Activated naive CD4-positive, alpha-beta T cell treated with anti-CD3 and anti-CD28 coated beads, Interleukin-2, amount 50 U/mL, for 24 hours (primary cell): ENCODE results near the gene C11orf98.
"Not testable (repeated sequence)": the region's sequence is repeated elsewhere in the genome, so short reads cannot be mapped to it uniquely, and the experiment has no call there.

Source experiments
- H3K27ac Mint-ChIP-seq: one replicate; pipeline ENCODE4 v1.8.0; 2021; ENCODE audit warnings: mild to moderate bottlenecking, mixed read lengths
- H3K27me3 Mint-ChIP-seq: one replicate; pipeline ENCODE4 v1.8.0; 2021; ENCODE audit warnings: mixed read lengths
- H3K36me3 Mint-ChIP-seq: one replicate; pipeline ENCODE4 v1.8.0; 2021; ENCODE audit warnings: mixed read lengths
- H3K4me1 Mint-ChIP-seq: one replicate; pipeline ENCODE4 v1.8.0; 2021; ENCODE audit warnings: mixed read lengths
- H3K4me3 Mint-ChIP-seq: one replicate; pipeline ENCODE4 v1.8.0; 2021; ENCODE audit warnings: mild to moderate bottlenecking, mixed read lengths
- H3K9me3 Mint-ChIP-seq: one replicate; pipeline ENCODE4 v1.8.0; 2021; ENCODE audit warnings: mixed read lengths

C11orf98 gene

DNA sequence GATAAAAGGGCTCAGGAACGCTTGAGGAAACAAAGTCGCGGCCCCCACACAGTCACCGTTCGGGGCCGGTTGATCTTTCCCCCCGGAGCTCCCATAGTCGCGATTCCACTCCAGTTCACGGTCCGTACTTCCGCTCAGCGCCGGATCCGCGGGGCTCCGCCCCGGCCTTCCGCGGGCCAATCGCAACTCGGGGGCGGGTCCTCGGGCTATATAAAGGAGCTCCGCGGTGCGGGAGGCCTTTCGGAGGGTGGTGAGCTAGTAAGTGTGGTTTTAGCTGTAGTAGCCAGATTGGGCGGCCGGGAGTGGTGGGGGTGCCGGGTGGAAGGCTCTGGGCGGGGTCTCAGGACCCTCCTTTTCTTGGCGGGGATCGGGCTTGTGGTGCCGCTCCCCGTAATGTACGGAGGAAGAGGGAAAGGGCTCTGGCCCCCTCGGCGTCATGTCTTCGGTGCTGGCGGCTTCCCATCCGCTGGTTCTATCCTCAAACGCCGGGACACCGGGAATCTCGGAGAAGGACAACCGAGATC is at the start of gene C11orf98, which contains the start of gene CSKMT:
C11orf98 (minus strand) TSS at position 136 of the 524 bp plus-strand sequence; CDS start at position 95, 41 bp downstream.
CSKMT (plus strand) TSS at position 238 of the 524 bp plus-strand sequence. CDS start 568 bp downstream, outside the sequence.
- peak within 1 kb of the TSS; percentile 98 for H3K4me3 Mint-ChIP-seq
- H3K36me3 Mint-ChIP-seq: peaks cover 13% of the 10 kb centered on the region
- no peaks in the 10 kb centered on the region for H3K9me3 Mint-ChIP-seq
- H3K4me1 Mint-ChIP-seq: peaks cover 36% of the 10 kb centered on the region
- H3K27ac Mint-ChIP-seq: peak within 1 kb of the TSS; percentile 95
- no peaks in the 10 kb centered on the region for H3K27me3 Mint-ChIP-seq

DNA sequence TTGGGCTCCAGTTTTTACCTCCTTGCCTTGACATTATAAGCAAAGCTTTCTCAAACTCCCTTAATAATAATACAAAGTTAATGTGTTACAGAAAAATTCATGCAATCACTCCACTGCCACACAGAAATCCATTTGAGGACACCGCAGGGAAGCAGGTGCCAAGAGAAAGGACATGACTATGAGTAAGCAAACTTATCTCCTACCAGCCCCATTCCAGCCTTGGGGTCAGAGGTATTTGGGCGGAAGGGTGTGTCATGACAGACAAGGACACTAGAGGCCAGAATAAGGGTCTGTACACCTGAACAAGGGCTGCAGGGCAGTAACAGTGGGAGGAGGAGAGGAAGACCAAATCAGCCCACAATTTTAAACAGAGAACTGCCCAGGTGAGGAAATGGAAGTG is 48.3 kb upstream of the C11orf98 start:
- Mint-ChIP-seq H3K27ac (peak overlapping the region; percentile 80), H3K36me3 (peaks cover 19% of the 10 kb centered on the region), H3K4me3 (no peak overlapping the region), H3K4me1 (peaks cover 57% of the 10 kb centered on the region), H3K27me3 (no peaks in the 10 kb centered on the region), H3K9me3 (no peaks in the 10 kb centered on the region)

DNA sequence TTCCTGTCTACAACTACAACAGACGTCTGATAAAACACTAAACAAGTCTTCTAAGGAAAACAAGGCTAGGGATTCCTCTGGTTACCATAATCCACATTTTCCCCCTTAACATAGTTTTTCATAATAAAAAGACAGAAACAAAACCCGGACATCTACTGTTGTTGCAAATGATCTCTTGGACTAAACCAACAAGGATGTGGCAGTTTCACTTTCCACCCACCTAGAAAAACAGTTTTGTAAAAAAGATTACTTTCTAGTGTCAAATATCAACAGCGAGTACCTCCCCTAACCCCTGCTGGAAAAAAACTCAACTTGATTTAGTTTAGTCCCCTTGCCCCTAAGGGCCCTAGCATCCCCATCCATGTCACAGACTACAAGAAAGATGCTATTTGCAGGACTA is 47.9 kb upstream of the C11orf98 start:
- H3K27ac Mint-ChIP-seq: peak overlapping the region; percentile 92
- H3K36me3 Mint-ChIP-seq: peaks cover 15% of the 10 kb centered on the region
- H3K4me1 Mint-ChIP-seq: peaks cover 57% of the 10 kb centered on the region
- H3K27me3 Mint-ChIP-seq: no peaks in the 10 kb centered on the region
- no peak overlapping the region for H3K4me3 Mint-ChIP-seq
- H3K9me3 Mint-ChIP-seq: no peaks in the 10 kb centered on the region

DNA sequence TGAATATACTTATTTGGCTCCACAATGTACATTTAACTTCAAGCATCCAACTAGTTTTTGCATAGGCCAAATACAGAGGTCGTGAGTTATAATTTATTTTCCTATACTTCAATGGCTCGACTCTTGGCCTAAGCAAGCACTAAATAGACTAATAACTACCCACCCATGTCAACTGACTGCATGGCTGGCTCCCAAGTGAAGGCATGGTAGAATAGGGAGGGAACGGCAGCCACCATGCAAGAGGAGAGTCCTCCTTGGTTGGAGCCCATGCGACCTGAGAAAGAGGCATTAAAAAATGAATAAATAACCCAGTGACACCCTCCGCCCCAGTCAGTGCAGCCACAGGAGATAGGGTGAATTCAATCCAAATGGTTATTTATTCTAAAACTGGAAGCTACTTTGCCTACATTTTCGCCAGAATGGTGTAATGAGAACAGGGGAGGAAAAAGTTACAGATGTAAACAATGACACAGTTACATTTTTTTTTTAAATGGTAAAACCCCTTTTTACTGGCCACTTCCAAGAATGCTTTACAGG is 47.3 kb upstream of the C11orf98 start:
- Mint-ChIP-seq H3K9me3 (no peaks in the 10 kb centered on the region), H3K4me1 (peaks cover 61% of the 10 kb centered on the region), H3K27me3 (no peaks in the 10 kb centered on the region), H3K4me3 (no peak overlapping the region), H3K36me3 (peaks cover 15% of the 10 kb centered on the region), H3K27ac (peak overlapping the region; percentile 92)

DNA sequence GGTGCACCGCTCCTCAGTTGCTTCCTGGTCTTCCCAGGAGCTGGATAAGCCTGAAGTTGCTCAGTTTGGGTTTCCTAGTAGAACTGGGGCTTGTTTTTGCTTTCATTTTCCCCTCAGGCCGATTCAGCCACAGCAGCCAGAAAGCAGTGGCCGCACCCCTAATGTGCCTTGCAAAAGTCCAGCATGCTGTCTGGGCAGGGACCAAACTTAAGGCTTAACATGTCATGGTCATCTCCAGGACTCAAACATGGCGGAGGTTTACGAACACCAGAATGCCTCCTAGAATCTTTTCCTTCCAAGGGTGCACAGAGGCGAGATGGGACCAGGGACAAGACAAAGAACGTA is 45.0 kb upstream of the C11orf98 start:
- H3K36me3 Mint-ChIP-seq: peaks cover 8% of the 10 kb centered on the region
- peaks cover 68% of the 10 kb centered on the region for H3K4me1 Mint-ChIP-seq
- H3K27ac Mint-ChIP-seq: peak overlapping the region; percentile 93
- H3K27me3 Mint-ChIP-seq: no peaks in the 10 kb centered on the region
- no peaks in the 10 kb centered on the region for H3K9me3 Mint-ChIP-seq
- H3K4me3 Mint-ChIP-seq: peak overlapping the region; percentile 92

DNA sequence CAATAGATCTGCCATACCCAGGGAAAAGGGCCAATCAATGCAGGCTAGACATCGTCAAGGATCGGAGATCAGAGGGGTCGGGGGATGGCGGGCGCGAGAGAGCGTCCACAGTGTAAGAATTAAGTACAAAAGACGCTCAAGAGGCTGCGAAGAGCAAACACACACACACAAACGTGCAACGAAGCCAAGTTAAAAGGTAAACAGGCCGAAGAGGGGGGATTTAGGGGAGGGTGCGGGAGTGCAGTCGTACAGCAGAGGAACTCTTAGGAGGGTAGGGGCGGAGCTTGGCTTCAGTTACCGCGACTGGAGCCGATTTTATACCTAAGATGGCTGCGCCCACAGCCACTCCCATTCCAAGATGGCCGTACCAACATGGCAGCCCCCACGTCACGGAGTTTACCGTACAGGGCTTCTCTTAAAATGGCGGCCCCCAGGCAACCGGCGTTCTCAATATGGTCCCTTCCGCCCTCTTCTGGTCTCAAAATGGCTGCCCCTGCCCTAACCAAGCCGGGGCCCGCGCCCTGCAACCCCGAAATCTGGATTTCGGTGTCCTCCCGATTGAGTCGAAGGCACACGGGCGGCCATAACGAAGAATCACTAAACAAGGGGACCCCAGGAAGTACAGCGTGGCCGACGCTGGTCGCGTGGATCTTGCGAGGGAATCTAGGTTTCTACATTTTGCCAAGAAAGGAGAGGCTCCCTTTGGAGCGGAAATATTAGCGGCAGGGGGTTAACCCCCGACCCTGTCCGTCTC is 44.4 kb upstream of the C11orf98 start:
- Mint-ChIP-seq H3K4me3 (peak overlapping the region; percentile 92), H3K27me3 (no peaks in the 10 kb centered on the region), H3K36me3 (peaks cover 8% of the 10 kb centered on the region), H3K4me1 (peaks cover 68% of the 10 kb centered on the region), H3K9me3 (no peaks in the 10 kb centered on the region), H3K27ac (peak overlapping the region; percentile 93)

DNA sequence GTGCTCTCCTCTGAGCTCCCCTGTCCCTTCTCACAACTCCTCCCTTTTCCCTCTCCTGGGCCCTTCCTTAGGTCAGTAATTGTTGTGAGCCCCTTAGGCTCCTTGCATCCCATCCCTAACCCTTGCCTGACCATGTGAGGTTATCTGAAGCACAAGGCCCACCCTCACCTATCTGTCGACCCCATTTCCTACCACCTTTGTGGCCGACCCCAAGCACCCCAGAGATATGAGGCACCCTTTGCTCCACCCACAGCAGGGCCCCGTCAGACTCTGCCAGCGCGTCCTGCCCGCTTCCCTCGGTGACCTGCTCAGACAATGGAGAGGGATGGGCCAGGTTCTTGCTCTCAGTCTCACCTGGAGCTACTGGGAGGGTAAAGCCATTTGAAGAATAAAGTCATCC is 43.8 kb upstream of the C11orf98 start:
- H3K36me3 Mint-ChIP-seq: peaks cover 8% of the 10 kb centered on the region
- peaks cover 65% of the 10 kb centered on the region for H3K4me1 Mint-ChIP-seq

DNA sequence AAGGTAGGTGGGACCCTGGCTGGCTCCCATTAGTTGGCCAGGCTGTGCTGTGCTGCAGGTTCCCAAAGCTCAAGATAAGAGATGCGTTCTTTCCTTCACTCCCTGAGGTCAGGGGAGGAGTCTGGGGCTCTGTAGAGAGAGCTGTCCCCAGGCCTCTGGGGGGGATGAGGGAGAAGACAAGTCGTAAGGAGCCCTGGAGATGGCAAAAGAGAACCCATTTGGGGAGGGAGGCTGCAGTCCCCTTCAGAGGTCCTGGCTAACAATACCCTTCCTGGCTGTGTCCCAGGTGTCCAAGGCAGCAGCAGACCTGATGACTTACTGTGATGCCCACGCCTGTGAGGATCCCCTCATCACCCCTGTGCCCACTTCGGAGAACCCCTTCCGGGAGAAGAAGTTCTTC is 43.4 kb upstream of the C11orf98 start:
- no peaks in the 10 kb centered on the region for H3K9me3 Mint-ChIP-seq
- H3K27ac Mint-ChIP-seq: peak overlapping the region; percentile 93
- no peaks in the 10 kb centered on the region for H3K27me3 Mint-ChIP-seq
- H3K36me3 Mint-ChIP-seq: peaks cover 8% of the 10 kb centered on the region
- peak overlapping the region; percentile 92 for H3K4me3 Mint-ChIP-seq
- peaks cover 62% of the 10 kb centered on the region for H3K4me1 Mint-ChIP-seq

More for the DNA sequence above, 43.8 kb upstream of the C11orf98 start:
- H3K4me3 Mint-ChIP-seq: peak overlapping the region; percentile 92
- H3K27me3 Mint-ChIP-seq: no peaks in the 10 kb centered on the region
- no peaks in the 10 kb centered on the region for H3K9me3 Mint-ChIP-seq
- H3K27ac Mint-ChIP-seq: peak overlapping the region; percentile 93

DNA sequence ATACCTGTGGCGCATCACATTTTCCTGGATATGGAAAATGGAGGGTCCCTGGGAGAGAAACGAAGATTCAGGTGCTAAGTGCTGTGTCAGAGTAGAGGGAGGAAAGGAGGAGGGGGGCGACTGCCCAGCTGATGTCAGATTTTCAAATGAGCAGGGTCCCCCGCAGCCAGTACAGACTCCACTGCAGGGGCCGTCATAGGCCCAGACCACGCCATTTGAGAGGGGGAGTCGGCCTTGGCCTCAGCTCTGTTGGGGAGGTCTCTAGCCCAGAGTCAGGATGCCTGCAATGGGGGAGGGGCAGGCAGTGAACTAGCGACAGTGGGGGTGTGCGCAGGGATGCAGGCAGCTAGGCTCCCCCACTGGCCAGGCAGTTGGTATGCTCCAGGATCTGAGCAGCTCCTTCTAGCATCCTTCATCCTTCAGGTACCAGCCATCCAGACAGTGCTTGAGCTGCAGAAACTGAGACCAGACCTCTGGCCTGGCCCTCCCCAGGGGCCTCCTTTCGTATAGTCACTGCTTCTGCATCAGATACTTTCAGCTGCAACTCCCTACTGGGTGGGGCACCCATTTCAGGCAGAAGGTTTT is 42.4 kb upstream of the C11orf98 start, which contains the start of the genes BSCL2 and GNG3:
BSCL2 (minus strand) TSS at position 148 of the 585 bp plus-strand sequence. CDS start 229 bp downstream, outside the sequence.
GNG3 (plus strand) TSS at position 400 of the 585 bp plus-strand sequence. CDS start 620 bp downstream, outside the sequence.
- Mint-ChIP-seq H3K4me1 (peaks cover 52% of the 10 kb centered on the region), H3K27me3 (no peaks in the 10 kb centered on the region), H3K36me3 (peaks cover 5% of the 10 kb centered on the region), H3K4me3 (peak within 1 kb of the TSS; percentile 92), H3K9me3 (no peaks in the 10 kb centered on the region), H3K27ac (peak within 1 kb of the TSS; percentile 93)

DNA sequence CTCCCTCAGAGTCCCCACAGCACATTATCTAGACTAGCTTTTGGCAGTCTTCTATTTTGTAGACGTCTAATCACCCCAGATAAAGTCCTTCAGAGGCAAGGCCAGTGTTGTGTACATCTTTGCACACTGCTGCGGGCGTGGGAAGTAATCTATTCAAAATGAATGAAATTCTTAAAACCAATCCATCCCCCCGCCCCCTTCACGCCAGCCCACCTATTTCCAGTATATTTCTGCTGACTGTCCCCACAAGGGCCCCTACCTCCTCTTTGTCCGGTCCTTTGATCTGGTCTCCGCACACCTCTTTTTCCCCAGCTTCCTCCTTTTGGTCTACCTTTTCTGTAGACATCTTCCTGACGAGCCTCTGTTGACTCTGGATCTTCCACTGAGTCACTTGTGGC is 41.8 kb upstream of the C11orf98 start:
- peak overlapping the region; percentile 41 for H3K27ac Mint-ChIP-seq
- H3K9me3 Mint-ChIP-seq: no peaks in the 10 kb centered on the region
- H3K4me1 Mint-ChIP-seq: peaks cover 48% of the 10 kb centered on the region
- no peaks in the 10 kb centered on the region for H3K27me3 Mint-ChIP-seq
- H3K4me3 Mint-ChIP-seq: peak overlapping the region; percentile 58
- peaks cover 3% of the 10 kb centered on the region for H3K36me3 Mint-ChIP-seq

DNA sequence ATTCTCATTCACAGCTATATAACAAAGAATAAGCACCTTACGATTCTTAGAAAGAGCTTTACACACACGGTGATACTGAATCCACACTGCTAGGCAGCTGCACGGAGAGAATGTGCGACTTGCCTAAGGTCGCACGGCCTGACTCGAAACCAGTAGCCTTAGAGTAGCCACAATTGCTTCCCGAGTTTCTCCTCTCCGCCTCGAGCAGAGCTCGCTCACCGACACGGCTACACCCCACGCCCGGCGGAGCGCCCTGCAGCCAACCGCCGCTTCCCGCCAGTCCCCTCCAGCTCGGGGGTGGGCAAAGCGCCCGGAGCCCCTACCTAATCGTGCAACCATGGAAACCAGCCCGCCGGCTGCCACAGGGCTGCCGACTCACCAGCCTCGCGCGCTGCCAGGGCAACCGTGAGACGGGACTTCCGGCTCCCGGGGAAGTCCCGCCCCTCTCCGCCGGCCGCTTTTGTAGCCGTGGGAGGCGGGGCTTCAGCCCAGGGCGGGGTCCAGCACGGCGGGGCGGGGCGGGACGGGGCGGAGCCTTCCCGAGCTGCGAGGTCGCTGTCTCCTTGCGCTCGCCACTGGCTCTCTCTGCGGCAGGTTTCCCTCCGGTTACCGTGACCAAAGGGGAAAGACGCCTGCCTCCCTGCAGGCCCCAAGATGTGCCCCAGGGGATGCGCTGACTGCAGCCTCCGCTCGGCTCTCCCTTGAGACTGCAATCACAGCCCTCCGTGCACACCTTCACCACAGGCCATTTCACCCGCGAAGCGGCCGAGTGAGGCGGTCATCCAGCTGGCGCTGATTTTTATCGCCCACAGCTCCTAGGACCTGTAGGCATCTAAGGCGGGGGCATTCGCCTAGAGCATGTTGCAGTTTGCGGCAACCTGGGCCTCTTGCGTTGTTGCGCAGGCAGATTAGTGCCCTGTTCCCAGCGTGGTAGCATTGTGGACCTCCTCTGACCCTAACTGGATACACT is 41.2 kb upstream of the C11orf98 start:
- H3K27ac Mint-ChIP-seq: peak overlapping the region; percentile 46
- peaks cover 3% of the 10 kb centered on the region for H3K36me3 Mint-ChIP-seq
- H3K4me3 Mint-ChIP-seq: peak overlapping the region; percentile 93
- no peaks in the 10 kb centered on the region for H3K27me3 Mint-ChIP-seq
- H3K4me1 Mint-ChIP-seq: peaks cover 48% of the 10 kb centered on the region
- no peaks in the 10 kb centered on the region for H3K9me3 Mint-ChIP-seq

DNA sequence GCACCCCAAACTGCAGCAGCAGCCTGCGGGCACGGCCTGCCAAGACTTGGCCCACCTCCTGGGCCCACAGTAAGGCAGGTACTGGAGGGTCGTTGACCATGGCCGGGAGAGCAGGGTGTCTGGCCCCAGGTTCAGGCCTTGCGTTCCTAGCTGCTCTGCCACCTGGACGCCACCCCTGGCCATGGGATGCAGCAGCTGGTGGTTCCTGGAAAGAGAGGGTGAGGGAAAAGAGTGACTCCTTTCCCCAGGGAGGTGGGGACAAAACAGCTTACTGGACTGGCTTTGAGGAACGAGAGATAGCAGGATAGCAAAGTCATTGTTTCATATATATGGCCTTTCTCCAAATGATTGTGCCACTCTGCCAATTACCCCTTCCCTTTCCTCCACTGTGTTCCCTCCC is 40.4 kb upstream of the C11orf98 start:
- Mint-ChIP-seq H3K4me1 (peaks cover 44% of the 10 kb centered on the region), H3K36me3 (peaks cover 1% of the 10 kb centered on the region), H3K4me3 (peak overlapping the region; percentile 93)

DNA sequence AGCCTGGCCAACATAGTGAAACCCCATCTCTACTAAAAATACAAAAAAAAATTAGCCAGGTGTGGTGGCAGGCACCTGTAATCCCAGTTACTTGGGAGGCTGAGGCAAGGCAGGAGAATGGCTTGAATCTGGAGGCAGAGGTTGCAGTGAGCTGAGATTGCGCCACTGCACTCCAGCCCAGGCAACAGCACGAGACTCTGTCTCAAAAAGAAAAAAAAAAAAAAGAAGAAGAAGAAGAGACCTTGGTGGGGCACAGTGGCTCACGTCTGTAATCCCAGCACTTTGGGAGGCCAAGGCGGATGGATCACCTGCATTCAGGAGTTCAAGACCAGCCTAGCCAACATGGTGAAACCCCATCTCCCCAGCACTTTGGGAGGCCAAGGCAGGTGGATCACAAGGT is 38.9 kb upstream of the C11orf98 start:
- H3K27me3 Mint-ChIP-seq, H3K4me3 Mint-ChIP-seq, H3K36me3 Mint-ChIP-seq, H3K27ac Mint-ChIP-seq, H3K9me3 Mint-ChIP-seq: not testable (repeated sequence)
- peaks cover 34% of the 10 kb centered on the region for H3K4me1 Mint-ChIP-seq

More for the DNA sequence above, 40.4 kb upstream of the C11orf98 start:
- peak overlapping the region; percentile 87 for H3K27ac Mint-ChIP-seq
- no peaks in the 10 kb centered on the region for H3K9me3 Mint-ChIP-seq
- H3K27me3 Mint-ChIP-seq: no peaks in the 10 kb centered on the region

DNA sequence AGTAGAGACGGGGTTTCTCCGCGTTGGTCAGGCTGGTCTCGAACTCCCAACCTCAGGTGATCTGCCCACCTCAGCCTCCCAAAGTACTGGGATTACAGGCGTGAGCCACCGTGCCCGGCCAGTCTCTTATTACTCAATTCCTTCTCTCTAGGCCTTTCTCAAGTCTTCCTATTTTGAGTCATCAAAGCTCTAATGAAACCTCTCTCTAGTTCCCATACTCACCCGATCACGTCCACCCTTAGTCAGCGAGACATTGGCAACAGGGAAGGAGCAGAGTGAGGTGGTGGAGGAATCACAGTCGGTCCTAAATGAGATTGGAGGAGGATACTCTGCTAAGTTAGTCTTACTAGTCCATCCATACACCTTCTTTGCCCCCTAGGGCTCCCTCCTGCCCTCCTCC is 37.2 kb upstream of the C11orf98 start:
- Mint-ChIP-seq H3K4me1 (peaks cover 17% of the 10 kb centered on the region), H3K9me3 (no peaks in the 10 kb centered on the region), H3K36me3 (peaks cover 1% of the 10 kb centered on the region), H3K4me3 (no peak overlapping the region), H3K27ac (no peak overlapping the region), H3K27me3 (no peaks in the 10 kb centered on the region)
